Retinal pigment epithelial cell (primary cell): ENCODE results near the gene CCR1.

Source experiments
- DNase-seq: peaks from one replicate; pipeline ENCODE4 v3.0.0-alpha.2; 2010; ENCODE audit warnings: low read depth
- H3K4me3 ChIP-seq: 2 replicates; pipeline ENCODE4 v1.5.1; 2011; ENCODE audit warnings: mild to moderate bottlenecking, low read length, control low read depth, moderate library complexity
- TF ChIP-seq, protein P1 (sequence below): conservative IDR thresholded peaks from 2 replicates; pipeline ENCODE4 v1.5.1; 2011; ENCODE audit warnings: low read depth, low read length, control low read depth, inconsistent platforms

CCR1 gene

DNA sequence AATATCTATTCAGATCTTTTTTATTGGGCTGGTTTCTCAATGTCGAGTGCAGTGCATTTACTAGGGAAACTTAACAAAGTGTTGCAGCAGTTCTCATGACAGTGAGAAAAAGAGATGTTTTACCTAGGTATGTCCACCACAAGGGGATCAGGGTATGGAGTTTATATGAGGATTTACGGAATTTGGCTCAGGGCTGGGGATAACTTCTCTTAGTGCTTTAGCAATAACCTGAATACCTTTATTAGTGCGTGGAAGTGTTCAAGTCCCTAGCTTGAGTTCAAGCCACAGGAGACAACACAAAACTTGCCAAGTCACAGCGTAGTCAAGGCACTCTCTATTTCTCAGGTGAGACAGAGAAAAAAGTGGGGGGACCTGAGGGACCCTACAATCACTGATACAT, 30.3 kb upstream of the CCR1 start:
- DNase-seq: no peak
- TF ChIP-seq, protein P1, sequence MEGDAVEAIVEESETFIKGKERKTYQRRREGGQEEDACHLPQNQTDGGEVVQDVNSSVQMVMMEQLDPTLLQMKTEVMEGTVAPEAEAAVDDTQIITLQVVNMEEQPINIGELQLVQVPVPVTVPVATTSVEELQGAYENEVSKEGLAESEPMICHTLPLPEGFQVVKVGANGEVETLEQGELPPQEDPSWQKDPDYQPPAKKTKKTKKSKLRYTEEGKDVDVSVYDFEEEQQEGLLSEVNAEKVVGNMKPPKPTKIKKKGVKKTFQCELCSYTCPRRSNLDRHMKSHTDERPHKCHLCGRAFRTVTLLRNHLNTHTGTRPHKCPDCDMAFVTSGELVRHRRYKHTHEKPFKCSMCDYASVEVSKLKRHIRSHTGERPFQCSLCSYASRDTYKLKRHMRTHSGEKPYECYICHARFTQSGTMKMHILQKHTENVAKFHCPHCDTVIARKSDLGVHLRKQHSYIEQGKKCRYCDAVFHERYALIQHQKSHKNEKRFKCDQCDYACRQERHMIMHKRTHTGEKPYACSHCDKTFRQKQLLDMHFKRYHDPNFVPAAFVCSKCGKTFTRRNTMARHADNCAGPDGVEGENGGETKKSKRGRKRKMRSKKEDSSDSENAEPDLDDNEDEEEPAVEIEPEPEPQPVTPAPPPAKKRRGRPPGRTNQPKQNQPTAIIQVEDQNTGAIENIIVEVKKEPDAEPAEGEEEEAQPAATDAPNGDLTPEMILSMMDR: no peak
- no peak overlapping the region for H3K4me3 ChIP-seq

DNA sequence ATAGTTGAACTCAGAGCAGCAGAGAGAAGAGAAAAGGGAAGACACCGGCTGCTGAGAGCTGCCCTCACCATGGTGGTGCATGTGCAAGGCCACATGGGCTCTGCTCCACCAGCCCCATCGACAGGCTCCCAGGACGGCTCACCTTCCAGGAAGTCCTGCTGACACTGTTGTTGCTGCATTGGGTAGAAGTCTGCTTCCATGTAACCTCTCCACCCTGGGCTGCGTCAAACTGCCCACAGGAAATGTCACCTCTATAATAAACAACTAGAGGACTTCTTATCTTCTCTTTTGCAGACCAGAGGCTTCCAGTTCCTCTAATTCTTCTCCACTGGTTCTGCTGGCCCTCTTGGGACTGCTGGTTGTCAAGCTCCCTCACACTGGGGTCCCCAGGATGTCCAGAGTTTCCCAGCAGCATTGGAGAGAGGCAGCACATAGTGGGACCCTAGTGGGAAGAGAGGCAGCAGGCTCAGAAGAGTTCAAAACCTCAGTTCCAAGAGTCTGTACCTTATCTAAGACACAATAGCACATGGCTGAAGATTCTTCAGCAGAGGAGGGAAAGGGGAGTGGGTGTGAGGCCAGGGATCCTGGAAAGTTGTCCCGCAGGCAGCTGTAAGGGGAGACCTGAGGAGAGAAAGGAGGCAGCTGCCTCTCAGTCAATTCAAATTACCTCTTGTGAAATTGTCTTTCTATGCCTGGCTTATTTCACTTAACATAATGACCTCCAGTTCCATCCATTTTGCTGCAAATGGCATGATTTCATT, 28.4 kb upstream of the CCR1 start:
- no peak overlapping the region for H3K4me3 ChIP-seq
- DNase-seq: no peak
- TF ChIP-seq, protein P1: no peak

DNA sequence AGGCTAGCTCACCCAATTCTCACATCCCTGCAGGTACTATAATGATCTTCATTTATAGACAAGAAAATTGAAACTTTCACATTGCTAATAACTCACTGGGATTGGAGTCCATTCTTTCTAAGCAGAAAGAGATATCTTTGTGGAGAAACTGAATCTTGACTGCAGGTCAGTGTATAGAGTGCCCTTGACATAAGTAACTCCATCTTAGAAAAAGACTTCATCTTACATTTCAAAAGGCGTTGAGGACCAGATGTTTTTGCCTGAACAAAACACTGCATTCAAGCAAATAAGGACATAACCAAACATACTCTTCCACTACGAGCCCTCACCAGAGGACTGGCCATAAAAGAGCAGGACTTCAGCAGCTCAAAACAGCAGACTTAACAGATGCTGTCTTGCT, 27.3 kb upstream of the CCR1 start:
- TF ChIP-seq, protein P1: no peak
- no peak overlapping the region for H3K4me3 ChIP-seq

DNA sequence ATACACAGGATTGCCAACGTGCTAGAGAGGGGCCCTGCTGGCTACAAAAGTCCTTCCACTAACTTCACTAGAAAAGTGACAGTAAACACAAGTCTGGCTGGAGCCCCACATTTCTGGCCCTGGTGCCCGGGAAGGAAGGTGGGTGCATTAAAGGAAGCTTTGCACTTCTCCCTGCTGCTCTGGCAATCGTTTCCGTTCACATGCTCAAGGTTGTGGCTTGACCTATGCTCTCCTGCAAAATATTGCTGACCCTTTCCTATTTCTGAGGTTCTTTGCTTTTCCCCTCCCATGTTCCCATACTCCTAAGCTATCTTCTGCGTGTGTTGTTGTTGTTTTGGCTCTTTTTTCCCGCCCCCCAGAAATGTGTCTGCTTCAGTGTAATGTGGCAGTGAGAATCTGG, 25.1 kb upstream of the CCR1 start:
- TF ChIP-seq, protein P1: no peak
- DNase-seq: no peak
- H3K4me3 ChIP-seq: no peak overlapping the region

More for the DNA sequence above, 27.3 kb upstream of the CCR1 start:
- DNase-seq: no peak

DNA sequence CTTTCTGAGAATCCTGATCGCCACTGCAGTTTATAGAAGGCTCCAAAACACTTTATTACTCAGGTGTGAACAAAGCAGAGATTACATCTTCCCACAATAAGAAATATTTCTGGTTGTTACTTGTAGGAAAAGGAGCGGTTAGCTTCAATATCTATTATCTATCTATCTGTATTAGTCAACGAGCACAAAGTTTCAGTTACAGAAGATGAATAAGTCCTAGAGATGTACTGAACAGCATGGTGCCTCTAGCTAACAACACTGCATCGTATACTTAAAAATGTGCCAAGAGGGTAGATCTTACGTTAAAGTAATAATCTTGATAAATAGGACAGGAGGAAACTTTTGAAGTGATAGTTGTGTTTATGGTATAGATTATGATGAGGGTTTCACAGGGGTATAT, 23.2 kb upstream of the CCR1 start:
- no peak overlapping the region for H3K4me3 ChIP-seq
- TF ChIP-seq, protein P1: no peak
- DNase-seq: no peak

DNA sequence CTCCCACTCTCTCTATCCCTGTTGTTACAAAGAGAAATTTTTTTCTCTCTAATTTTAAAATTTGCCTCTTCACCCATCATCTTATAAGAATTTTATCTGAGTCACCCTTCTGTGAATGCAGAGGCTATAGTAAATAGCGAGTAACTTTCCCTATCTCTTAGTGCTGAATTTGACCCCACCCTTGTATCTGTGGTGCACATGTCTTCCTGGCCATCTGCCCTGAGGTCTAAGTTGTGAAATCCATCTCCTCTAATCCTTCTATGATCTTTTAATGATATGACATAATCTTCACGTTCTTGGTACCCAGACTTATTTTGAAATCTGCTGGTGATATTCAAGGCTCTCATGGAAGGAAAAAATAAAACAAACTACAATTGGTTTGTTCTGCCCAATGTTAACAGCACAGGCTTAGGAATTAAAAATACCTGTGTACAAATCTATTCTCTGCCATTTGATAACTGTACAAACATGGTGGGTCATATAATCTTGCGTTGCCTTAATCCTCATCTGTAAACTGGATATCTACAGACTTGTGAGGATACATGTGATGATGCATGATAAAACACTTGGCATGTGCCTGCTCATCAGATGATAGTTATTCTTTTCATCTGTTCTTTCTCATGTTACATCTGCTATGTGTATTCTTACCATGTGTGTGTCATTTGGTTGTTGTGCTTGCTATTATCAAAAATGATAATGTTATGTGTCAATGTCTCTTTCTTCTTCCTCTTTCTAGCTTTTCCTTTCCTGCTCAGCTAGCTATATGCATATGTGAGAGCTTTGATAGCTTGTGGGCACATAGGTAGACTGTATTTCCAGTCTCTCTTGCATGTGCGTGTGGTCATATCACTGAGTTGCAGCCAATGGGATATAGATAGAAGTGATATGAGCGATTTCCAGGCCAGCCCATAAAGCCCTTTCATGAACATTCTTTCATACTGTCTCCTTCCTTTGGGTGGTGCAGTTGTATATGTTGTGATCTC, 20.4 kb upstream of the CCR1 start:
- TF ChIP-seq, protein P1: no peak
- no peak for DNase-seq
- H3K4me3 ChIP-seq: no peak overlapping the region
